ENCODE data around the gene ROPN1. TPM values are rescaled to one million over a fixed set of nuclear protein-coding genes. Genes with fewer than 3 reads are reported as not detected.
A peak's percentile ranks its signal among the peaks of the same experiment; 100 is the strongest.
"Not testable (repeated sequence)": the region's sequence is repeated elsewhere in the genome, so short reads cannot be mapped to it uniquely, and the experiment has no call there.

ROPN1 gene
- total RNA-seq, 1 donor = not detected

GRCh38 chr3:123980539-123980938 is 11.4 kb downstream of the ROPN1 start:
- H3K4me1 ChIP-seq (ENCODE audit: insufficient read depth, low read length) = peaks cover 13% of the 10 kb centered on the region
- H3K9me3 ChIP-seq (ENCODE audit: low read depth, low read length) = no peaks in the 10 kb centered on the region
- no peak overlapping the region for H3K27ac ChIP-seq (ENCODE audit: low read depth, low read length)
- DNase-seq (ENCODE audit: insufficient read length, low spot score, missing footprints) = no peak
- no peaks in the 10 kb centered on the region for H3K79me2 ChIP-seq (ENCODE audit: insufficient read depth, low read length)
- no peaks in the 10 kb centered on the region for H4K20me1 ChIP-seq (ENCODE audit: insufficient read depth, low read length)
- peak overlapping the region; percentile 94 for H3K4me2 ChIP-seq (ENCODE audit: insufficient read depth, low read length)
- no peaks in the 10 kb centered on the region for H3K36me3 ChIP-seq (ENCODE audit: insufficient read depth, low read length)
- no peak for TF ChIP-seq CTCF (IDR thresholded peaks at IDR 0.05; ENCODE audit: extremely low read depth, low read depth, low read length)
- peaks cover 48% of the 10 kb centered on the region for H3K27me3 ChIP-seq (ENCODE audit: insufficient read depth, low read length)
- H2AFZ ChIP-seq (ENCODE audit: low read length) = peak overlapping the region; percentile 99
- peak overlapping the region; percentile 76 for H3K4me3 ChIP-seq (ENCODE audit: insufficient read depth, low read length)

GRCh38 chr3:123979525-123980501 is 12.1 kb downstream of the ROPN1 start:
- not testable (repeated sequence) for H3K27ac ChIP-seq (ENCODE audit: low read depth, low read length); H4K20me1 ChIP-seq (ENCODE audit: insufficient read depth, low read length); H3K79me2 ChIP-seq (ENCODE audit: insufficient read depth, low read length); H3K36me3 ChIP-seq (ENCODE audit: insufficient read depth, low read length); H3K9me3 ChIP-seq (ENCODE audit: low read depth, low read length)
- Histone ChIP-seq H2AFZ (ENCODE audit: low read length) (peak overlapping the region; percentile 99), H3K27me3 (ENCODE audit: insufficient read depth, low read length) (peaks cover 44% of the 10 kb centered on the region), H3K4me2 (ENCODE audit: insufficient read depth, low read length) (peak overlapping the region; percentile 94), H3K4me1 (ENCODE audit: insufficient read depth, low read length) (peaks cover 13% of the 10 kb centered on the region), H3K4me3 (ENCODE audit: insufficient read depth, low read length) (peak overlapping the region; percentile 76)
- TF ChIP-seq CTCF (IDR thresholded peaks at IDR 0.05; ENCODE audit: extremely low read depth, low read depth, low read length) = peak; percentile 61
- peak; percentile 34 for DNase-seq (ENCODE audit: insufficient read length, low spot score, missing footprints)

GRCh38 chr3:123976904-123977303 is 15.0 kb downstream of the ROPN1 start:
- peaks cover 13% of the 10 kb centered on the region for H3K4me1 ChIP-seq (ENCODE audit: insufficient read depth, low read length)
- H4K20me1 ChIP-seq (ENCODE audit: insufficient read depth, low read length); H3K4me3 ChIP-seq (ENCODE audit: insufficient read depth, low read length); H3K27ac ChIP-seq (ENCODE audit: low read depth, low read length); H3K79me2 ChIP-seq (ENCODE audit: insufficient read depth, low read length); H3K9me3 ChIP-seq (ENCODE audit: low read depth, low read length); DNase-seq (ENCODE audit: insufficient read length, low spot score, missing footprints); H3K36me3 ChIP-seq (ENCODE audit: insufficient read depth, low read length): not testable (repeated sequence)
- peaks cover 16% of the 10 kb centered on the region for H3K27me3 ChIP-seq (ENCODE audit: insufficient read depth, low read length)
- H3K4me2 ChIP-seq (ENCODE audit: insufficient read depth, low read length) = peak overlapping the region; percentile 56
- peak overlapping the region; percentile 59 for H2AFZ ChIP-seq (ENCODE audit: low read length)

- not testable (repeated sequence) for DNase-seq (ENCODE audit: insufficient read length, low spot score, missing footprints)
- peak overlapping the region; percentile 59 for H2AFZ ChIP-seq (ENCODE audit: low read length)
These were observed 15.6 kb downstream of the ROPN1 start for GRCh38 chr3:123976181-123976898.

GRCh38 chr3:123975030-123975429 is 16.9 kb downstream of the ROPN1 start:
- not testable (repeated sequence) for H3K27me3 ChIP-seq (ENCODE audit: insufficient read depth, low read length); DNase-seq (ENCODE audit: insufficient read length, low spot score, missing footprints); H3K4me1 ChIP-seq (ENCODE audit: insufficient read depth, low read length); H2AFZ ChIP-seq (ENCODE audit: low read length); H3K79me2 ChIP-seq (ENCODE audit: insufficient read depth, low read length); H3K27ac ChIP-seq (ENCODE audit: low read depth, low read length); H3K4me2 ChIP-seq (ENCODE audit: insufficient read depth, low read length); H4K20me1 ChIP-seq (ENCODE audit: insufficient read depth, low read length); H3K9me3 ChIP-seq (ENCODE audit: low read depth, low read length); H3K36me3 ChIP-seq (ENCODE audit: insufficient read depth, low read length); H3K4me3 ChIP-seq (ENCODE audit: insufficient read depth, low read length)

More at GRCh38 chr3:123976181-123976898, 15.6 kb downstream of the ROPN1 start:
- H3K9me3 ChIP-seq (ENCODE audit: low read depth, low read length); H3K36me3 ChIP-seq (ENCODE audit: insufficient read depth, low read length); H3K79me2 ChIP-seq (ENCODE audit: insufficient read depth, low read length); H3K27ac ChIP-seq (ENCODE audit: low read depth, low read length); H4K20me1 ChIP-seq (ENCODE audit: insufficient read depth, low read length); H3K4me3 ChIP-seq (ENCODE audit: insufficient read depth, low read length): not testable (repeated sequence)
- Histone ChIP-seq H3K4me1 (ENCODE audit: insufficient read depth, low read length) (peaks cover 13% of the 10 kb centered on the region), H3K27me3 (ENCODE audit: insufficient read depth, low read length) (peaks cover 11% of the 10 kb centered on the region), H3K4me2 (ENCODE audit: insufficient read depth, low read length) (peak overlapping the region; percentile 56)
